Spleen (tissue), 11 donors: ENCODE data around the gene CCDC47. TPM values are rescaled to one million over a fixed set of nuclear protein-coding genes. Genes with fewer than 3 reads are reported as not detected.
"Not testable (repeated sequence)": the region's sequence is repeated elsewhere in the genome, so short reads cannot be mapped to it uniquely, and the experiment has no call there.

Experiments used
- DNase-seq: peaks from one replicate; pipeline ENCODE4 v3.0.0-alpha.2; 2020
- H3K27ac ChIP-seq, 8 donors: fragments of 200-600 bp; sonication (generic) in 7 of 8; 1 replicate in 4 of 8; 2 replicates in 4 of 8; pipeline versions ENCODE4 v1.5.0 to v1.8.0; 2016 to 2021; ENCODE audit warnings: inconsistent platforms in 4 of 8, mild to moderate bottlenecking in 4 of 8, moderate library complexity in 1 of 8
- H3K27me3 ChIP-seq, 7 donors: fragments of 200-600 bp; sonication (generic) in 6 of 7; replicated peaks in 1 of 7; 1 replicate in 4 of 7; 2 replicates in 3 of 7; pipeline versions ENCODE4 v1.5.0 to v1.8.0; 2016 to 2021; ENCODE audit warnings: inconsistent platforms in 3 of 7, mild to moderate bottlenecking in 1 of 7
- H3K36me3 ChIP-seq, 6 donors: fragments of 200-600 bp; sonication (generic) in 5 of 6; 1 replicate in 4 of 6; 2 replicates in 2 of 6; pipeline versions ENCODE4 v1.5.0 to v1.8.0; 2016 to 2021; ENCODE audit warnings: inconsistent platforms in 2 of 6
- H3K4me1 ChIP-seq, 6 donors: fragments of 200-600 bp; sonication (generic) in 5 of 6; 1 replicate in 3 of 6; 2 replicates in 3 of 6; pipeline versions ENCODE4 v1.5.0 to v1.8.0; 2016 to 2021; ENCODE audit warnings: inconsistent platforms in 3 of 6
- H3K4me3 ChIP-seq, 8 donors: fragments of 200-600 bp; sonication (generic) in 7 of 8; 1 replicate in 4 of 8; 2 replicates in 4 of 8; pipeline versions ENCODE4 v1.5.0 to v1.8.0; 2016 to 2021; ENCODE audit warnings: inconsistent platforms in 4 of 8, mild to moderate bottlenecking in 4 of 8, moderate library complexity in 2 of 8
- H3K9me3 ChIP-seq, 8 donors: fragments of 200-600 bp; sonication (generic) in 7 of 8; 1 replicate in 4 of 8; 2 replicates in 4 of 8; pipeline versions ENCODE4 v1.5.0 to v1.8.0; 2016 to 2021; ENCODE audit warnings: inconsistent platforms in 4 of 8
- POLR2A ChIP-seq, 3 donors: fragments of 450-650 bp; IDR thresholded peaks; one replicate each; pipeline ENCODE4 v1.5.1; 2017; ENCODE audit warnings: antibody characterized with exemption in 3 of 3, mild to moderate bottlenecking in 1 of 3
- POLR2AphosphoS5 ChIP-seq, 3 donors: sonication (generic); formaldehyde crosslinking; IDR thresholded peaks; one replicate each; pipeline ENCODE4 v1.5.1; 2017; ENCODE audit warnings: antibody characterized with exemption in 3 of 3
- WGBS, 5 donors: extraction: QIAGEN DNeasy Blood & Tissue Kit in 3 of 5; methylation state at CpG; one replicate each; pipeline versions ENCODE4 v1.1.5 to v1.1.7; 2013 to 2018; 5-methylcytosine and 5-hydroxymethylcytosine counted together
- intact Hi-C: fragments of 100-400 bp; cut with DNase I; formaldehyde crosslinking; loops from one replicate; pipeline ENCODE4 v1.15.0; 2023; ENCODE audit warnings: low total_unique reads
- polyA plus RNA-seq, 3 donors: library from polyadenylated mRNA; stranded (reverse); fragments of 200-250 nt; gene quantifications; one replicate each; pipeline ENCODE4 v1.2.1, GENCODE V29; 2013
- total RNA-seq, 7 donors: library from RNA; depleted of rRNA in 3 of 7; stranded (reverse); fragments of >200 nt in 3 of 7; fragmentation: NEBNext Ultra II Directional in 4 of 7; extraction: Animal tissue kit (Norgen Biotek cat#: 25700) in 4 of 7; gene quantifications; one replicate each; pipeline versions ENCODE4 v1.1.0 to v1.2.1, GENCODE V29; 2016 to 2021
- TF ChIP-seq, protein P1 (sequence below), 11 experiments: fragments of 200-600 bp in 7 of 11; fragments of 450-650 bp in 4 of 11; sonication (generic) in 4 of 11; IDR thresholded peaks in 8 of 11; conservative IDR thresholded peaks in 3 of 11; 1 replicate in 7 of 11; 2 replicates in 4 of 11; pipeline versions ENCODE4 v1.4.0 to v1.8.0; 2016 to 2021; ENCODE audit warnings: antibody characterized with exemption in 11 of 11, inconsistent platforms in 4 of 11, mild to moderate bottlenecking in 1 of 11
- donor health status: healthy with polysubstance abuse.
- donor health status: DM: no; HTN: no; CAD: no; lungs with moderate emphysema.
- donor health status: DM: no; HTN: no; CAD: no.
- donor health status: Bipolar disorder and iron deficiency.
- donor health status: healthy.
- donor health status: DM: no; HTN: no; CAD: no.
- donor health status: DM: yes; HTN: yes; CAD: no.

The CCDC47 gene
- total and polyA plus RNA-seq, 10 donors, result 8.9 to 74.0 (median 51.5) TPM

GRCh38 chr17:63740464-63741142 is 32.8 kb downstream of the CCDC47 start:
- Histone ChIP-seq H3K27ac (peak overlapping the region; percentile 80 to 99 (median 98)), H3K27me3 (no peaks in the 10 kb centered on the region), H3K9me3 (no peaks in the 10 kb centered on the region), H3K4me3 (peak overlapping the region; percentile 52 to 96 (median 80)), H3K4me1 (peaks cover 7 to 69% (median 16%) of the 10 kb centered on the region in 6 donors), H3K36me3 (peaks cover 0 to 14% (median 6%) of the 10 kb centered on the region in 6 donors)
- 34 to 39% (median 37%) methylated on average over 12 of the region's 12 CpGs for WGBS, 5 donors
- no peak for DNase-seq
- TF ChIP-seq, protein P1, sequence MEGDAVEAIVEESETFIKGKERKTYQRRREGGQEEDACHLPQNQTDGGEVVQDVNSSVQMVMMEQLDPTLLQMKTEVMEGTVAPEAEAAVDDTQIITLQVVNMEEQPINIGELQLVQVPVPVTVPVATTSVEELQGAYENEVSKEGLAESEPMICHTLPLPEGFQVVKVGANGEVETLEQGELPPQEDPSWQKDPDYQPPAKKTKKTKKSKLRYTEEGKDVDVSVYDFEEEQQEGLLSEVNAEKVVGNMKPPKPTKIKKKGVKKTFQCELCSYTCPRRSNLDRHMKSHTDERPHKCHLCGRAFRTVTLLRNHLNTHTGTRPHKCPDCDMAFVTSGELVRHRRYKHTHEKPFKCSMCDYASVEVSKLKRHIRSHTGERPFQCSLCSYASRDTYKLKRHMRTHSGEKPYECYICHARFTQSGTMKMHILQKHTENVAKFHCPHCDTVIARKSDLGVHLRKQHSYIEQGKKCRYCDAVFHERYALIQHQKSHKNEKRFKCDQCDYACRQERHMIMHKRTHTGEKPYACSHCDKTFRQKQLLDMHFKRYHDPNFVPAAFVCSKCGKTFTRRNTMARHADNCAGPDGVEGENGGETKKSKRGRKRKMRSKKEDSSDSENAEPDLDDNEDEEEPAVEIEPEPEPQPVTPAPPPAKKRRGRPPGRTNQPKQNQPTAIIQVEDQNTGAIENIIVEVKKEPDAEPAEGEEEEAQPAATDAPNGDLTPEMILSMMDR (IDR thresholded peaks at IDR 0.05 in 8 of 11, conservative IDR thresholded peaks at IDR 0.05 in 3 of 11), result no peak
- TF ChIP-seq POLR2AphosphoS5 (IDR thresholded peaks at IDR 0.05) (no peak), POLR2A (IDR thresholded peaks at IDR 0.05) (no peak)
- intact Hi-C loops, result loop anchor here (10.0 kb wide), 1 partner anchor 46 kb away; no protein-coding TSS in a partner anchor

GRCh38 chr17:63735691-63736090 is 37.7 kb downstream of the CCDC47 start:
- H3K27ac ChIP-seq, result no peak overlapping the region
- peaks cover 0 to 27% (median 0%) of the 10 kb centered on the region in 6 donors for H3K36me3 ChIP-seq
- no peaks in the 10 kb centered on the region for H3K9me3 ChIP-seq
- no peak for TF ChIP-seq POLR2AphosphoS5 (IDR thresholded peaks at IDR 0.05)
- TF ChIP-seq POLR2A (IDR thresholded peaks at IDR 0.05), result no peak
- TF ChIP-seq, protein P1 (IDR thresholded peaks at IDR 0.05 in 8 of 11, conservative IDR thresholded peaks at IDR 0.05 in 3 of 11), result no peak
- intact Hi-C loops, result no loop called here
- H3K27me3 ChIP-seq, result no peaks in the 10 kb centered on the region
- H3K4me3 ChIP-seq, result no peak overlapping the region
- 89 to 98% (median 92%) methylated on average over 7 to 8 of the region's 8 CpGs for WGBS, 5 donors
- H3K4me1 ChIP-seq, result peaks cover 6 to 37% (median 7%) of the 10 kb centered on the region in 6 donors
- no peak for DNase-seq

- Histone ChIP-seq H3K9me3 (no peaks in the 10 kb centered on the region), H3K4me3 (no peak overlapping the region), H3K27ac (no peak overlapping the region), H3K27me3 (no peaks in the 10 kb centered on the region), H3K36me3 (peaks cover 0 to 95% (median 23%) of the 10 kb centered on the region in 6 donors), H3K4me1 (no peaks in the 10 kb centered on the region)
- TF ChIP-seq, protein P1 (IDR thresholded peaks at IDR 0.05 in 8 of 11, conservative IDR thresholded peaks at IDR 0.05 in 3 of 11), result no peak
- TF ChIP-seq POLR2AphosphoS5 (IDR thresholded peaks at IDR 0.05) (no peak), POLR2A (IDR thresholded peaks at IDR 0.05) (no peak)
- intact Hi-C loops, result no loop called here
- DNase-seq, result no peak
- WGBS, 5 donors, result 79 to 92% (median 89%) methylated on average over 2 of the region's 2 CpGs
Observed at GRCh38 chr17:63722403-63722802, 51.0 kb downstream of the CCDC47 start.

GRCh38 chr17:63720194-63720593 is 53.2 kb downstream of the CCDC47 start:
- WGBS, 5 donors, result 95 to 100% (median 95%) methylated on average over 5 of the region's 5 CpGs
- H3K27me3 ChIP-seq, H3K4me1 ChIP-seq, H3K27ac ChIP-seq, H3K4me3 ChIP-seq, H3K9me3 ChIP-seq, intact Hi-C loops, DNase-seq: not testable (repeated sequence)
- peaks cover 0 to 88% (median 9%) of the 10 kb centered on the region in 6 donors for H3K36me3 ChIP-seq
